ENCODE data around the gene PAX2. TPM values are rescaled to one million over a fixed set of nuclear protein-coding genes. Genes with fewer than 3 reads are reported as not detected.

The PAX2 gene
- total RNA-seq, 4 donors from 2014 or later, result not detected

DNA sequence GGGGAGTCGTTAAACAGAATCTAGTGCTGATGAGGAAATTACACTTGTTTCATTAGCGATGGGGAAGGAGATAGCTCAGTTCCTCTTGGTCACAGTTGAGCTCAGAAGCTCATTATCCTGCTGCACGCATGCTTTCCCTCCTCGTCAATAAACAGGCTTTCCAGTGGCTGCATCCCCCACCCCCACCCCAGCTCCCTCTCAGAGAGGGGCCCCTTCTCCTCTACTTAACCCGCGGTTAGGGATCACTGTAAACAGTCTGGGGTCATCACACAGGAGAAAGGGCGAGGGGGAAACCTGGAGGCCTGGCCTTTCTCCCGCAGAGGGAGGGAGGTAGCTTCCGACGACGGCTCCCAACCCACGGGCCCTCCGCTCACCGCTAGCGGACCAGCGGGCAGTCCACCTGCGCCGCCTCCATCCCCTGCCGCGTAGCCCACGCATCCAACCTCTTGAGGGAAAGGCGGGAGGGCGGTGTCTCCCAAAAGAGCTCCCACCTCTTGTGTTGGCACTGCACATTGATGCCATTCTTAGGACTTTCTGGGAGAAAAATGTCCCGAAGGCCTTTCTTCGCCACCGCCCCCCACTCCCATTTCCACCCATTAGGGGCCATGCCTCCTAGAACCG, 80.8 kb downstream of the PAX2 start:
- H3K4me3 ChIP-seq, result peak overlapping the region in 2 of 4 donors; percentile 38 to 52
- no peaks in the 10 kb centered on the region for H3K36me3 ChIP-seq
- H3K9me3 ChIP-seq, result no peaks in the 10 kb centered on the region
- intact Hi-C loops (cut with DNase I; ENCODE audit: low total_unique reads) (no loop called here), in situ Hi-C loops (cut with MboI; ENCODE audit: low pct_ligation_motif_present in 1 of 4, low pct_unique_long_range_greater_than_20kb in 1 of 4, low sequenced_read_pairs in 3 of 4) (no loop called here)
- no peak overlapping the region for H3K27ac ChIP-seq
- H3K27me3 ChIP-seq, result peaks cover 99% of the 10 kb centered on the region
- H3K4me1 ChIP-seq, result peaks cover 18 to 42% (median 36%) of the 10 kb centered on the region in 4 donors
- DNase-seq, result no peak
- WGBS, 2 donors (ENCODE audit: low coverage in 1 of 2), result 7 to 12% methylated on average over 2 to 26 of the region's 27 CpGs
- no peak for TF ChIP-seq POLR2A (IDR thresholded peaks at IDR 0.05)
- no peak for TF ChIP-seq EP300 (IDR thresholded peaks at IDR 0.05; ENCODE audit: low read depth)
- no peak for TF ChIP-seq CTCF (IDR thresholded peaks at IDR 0.05)
- no peak for TF ChIP-seq POLR2AphosphoS5 (IDR thresholded peaks at IDR 0.05)

DNA sequence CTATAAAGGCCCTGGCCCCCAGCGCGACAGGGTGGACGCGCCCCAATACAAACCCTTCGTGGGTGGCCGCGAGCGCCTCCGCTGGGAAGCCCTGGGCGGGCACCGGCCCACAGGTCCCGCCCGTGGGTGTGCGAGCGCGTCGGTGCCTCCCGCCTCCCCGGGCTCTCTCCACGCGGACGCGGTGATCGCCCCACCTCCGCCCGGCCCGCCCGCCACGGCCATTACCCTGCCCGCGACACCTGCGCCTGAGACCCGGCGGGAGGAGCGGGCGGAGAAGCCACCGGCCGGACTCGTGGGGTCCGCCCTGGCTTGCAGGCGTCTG, 81.2 kb downstream of the PAX2 start:
- H3K9me3 ChIP-seq, result no peaks in the 10 kb centered on the region
- no peak for DNase-seq
- peak overlapping the region in 3 of 4 donors; percentile 22 to 52 (median 38) for H3K4me3 ChIP-seq
- intact Hi-C loops (cut with DNase I; ENCODE audit: low total_unique reads) (no loop called here), in situ Hi-C loops (cut with MboI; ENCODE audit: low pct_ligation_motif_present in 1 of 4, low pct_unique_long_range_greater_than_20kb in 1 of 4, low sequenced_read_pairs in 3 of 4) (no loop called here)
- TF ChIP-seq EP300 (IDR thresholded peaks at IDR 0.05; ENCODE audit: low read depth) (no peak), POLR2AphosphoS5 (IDR thresholded peaks at IDR 0.05) (no peak), POLR2A (IDR thresholded peaks at IDR 0.05) (no peak), CTCF (IDR thresholded peaks at IDR 0.05) (no peak)
- H3K4me1 ChIP-seq, result peaks cover 18 to 42% (median 36%) of the 10 kb centered on the region in 4 donors
- WGBS, 2 donors (ENCODE audit: low coverage in 1 of 2), result 2% methylated on average over 21 of the region's 41 CpGs; no CpG with 5 or more reads in 1 of the 2 donors
- no peaks in the 10 kb centered on the region for H3K36me3 ChIP-seq
- H3K27me3 ChIP-seq, result peaks cover 99% of the 10 kb centered on the region
- no peak overlapping the region for H3K27ac ChIP-seq

GRCh38 chr10:100826983-100827818, 81.8 kb downstream of the PAX2 start:
- no peak overlapping the region for H3K27ac ChIP-seq
- 0 to 2% methylated on average over 4 to 58 of the region's 68 CpGs for WGBS, 2 donors (ENCODE audit: low coverage in 1 of 2)
- H3K4me3 ChIP-seq, result peak overlapping the region in 3 of 4 donors; percentile 22 to 52 (median 38)
- in situ Hi-C loops (cut with MboI; ENCODE audit: low pct_ligation_motif_present in 1 of 4, low pct_unique_long_range_greater_than_20kb in 1 of 4, low sequenced_read_pairs in 3 of 4) (no loop called here), intact Hi-C loops (cut with DNase I; ENCODE audit: low total_unique reads) (no loop called here)
- H3K9me3 ChIP-seq, result no peaks in the 10 kb centered on the region
- TF ChIP-seq CTCF (IDR thresholded peaks at IDR 0.05) (peak in 2 of 5 experiments; percentile 19 to 24), EP300 (IDR thresholded peaks at IDR 0.05; ENCODE audit: low read depth) (no peak), POLR2AphosphoS5 (IDR thresholded peaks at IDR 0.05) (no peak), POLR2A (IDR thresholded peaks at IDR 0.05) (no peak)
- H3K4me1 ChIP-seq, result peaks cover 18 to 42% (median 36%) of the 10 kb centered on the region in 4 donors
- peaks cover 99% of the 10 kb centered on the region for H3K27me3 ChIP-seq
- peak; percentile 23 for DNase-seq
- no peaks in the 10 kb centered on the region for H3K36me3 ChIP-seq
